Measurements from ENCODE around the gene ZNF557.

Gene ZNF557

DNA sequence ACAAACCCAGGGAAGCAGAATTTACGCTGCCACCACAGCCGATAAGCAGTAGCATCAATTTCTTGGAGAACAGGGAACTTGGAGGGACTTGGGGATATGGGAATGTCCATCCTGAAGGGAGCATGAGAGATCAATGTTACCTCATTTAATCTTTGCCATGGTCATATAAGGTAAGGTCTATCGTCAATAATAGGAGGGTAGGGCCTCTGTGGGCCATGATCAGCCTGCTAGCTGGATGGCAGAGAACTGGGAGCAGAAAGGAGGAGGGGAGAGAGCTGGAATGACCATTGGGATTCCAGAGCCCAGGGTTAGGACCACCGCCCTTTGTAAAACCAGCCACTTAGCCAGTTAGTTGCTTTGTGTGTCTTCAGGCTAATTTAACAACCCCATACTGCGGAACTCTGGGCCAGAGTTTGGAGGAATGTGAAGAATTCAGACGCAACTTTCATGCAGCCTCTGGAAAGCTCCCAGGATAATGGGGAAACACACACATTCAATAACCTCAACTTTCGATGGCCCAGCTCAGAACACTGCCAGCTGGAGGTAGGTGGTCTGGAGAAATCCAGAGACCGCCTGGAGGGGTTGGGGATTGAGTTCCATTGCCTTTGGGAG, 40.3 kb downstream of the ZNF557 start:
- no peak overlapping the region for H3K9ac ChIP-seq (ENCODE audit: low read length)
- no peak for DNase-seq (ENCODE audit: low read depth)
- H3K9me3 ChIP-seq (ENCODE audit: control insufficient read depth, low read length), result peaks cover 5% of the 10 kb centered on the region
- H3K36me3 ChIP-seq (ENCODE audit: control insufficient read depth, insufficient read depth, low read length, severe bottlenecking), result peaks cover under 1% of the 10 kb centered on the region
- H3K27me3 ChIP-seq (replicated peaks; ENCODE audit: control insufficient read depth, insufficient read depth, low read length), result no peaks in the 10 kb centered on the region
- no peak overlapping the region for H3K4me3 ChIP-seq (ENCODE audit: low read length)
- H3K4me1 ChIP-seq (ENCODE audit: control insufficient read depth, insufficient read depth, low read length), result peaks cover 8% of the 10 kb centered on the region

DNA sequence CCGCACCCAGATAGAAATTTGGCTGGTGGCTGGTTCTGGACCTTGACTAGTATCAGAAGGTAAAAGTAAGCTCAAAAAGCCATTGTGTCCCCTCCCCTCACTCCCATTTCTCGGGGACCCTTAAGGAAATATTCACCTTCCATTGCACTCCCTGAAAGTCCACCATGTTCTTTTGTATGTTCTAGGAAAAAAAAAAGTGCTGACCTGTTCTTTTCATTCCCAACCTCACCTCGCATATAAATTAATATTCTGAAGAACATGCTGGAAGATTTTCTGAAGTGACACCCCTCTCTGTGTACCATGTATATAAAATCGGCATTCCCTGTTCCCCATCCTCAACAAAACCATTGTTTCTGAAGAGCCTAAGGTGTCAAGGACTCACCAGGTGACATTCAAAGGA, 43.2 kb downstream of the ZNF557 start:
- Histone ChIP-seq H3K4me1 (ENCODE audit: control insufficient read depth, insufficient read depth, low read length) (peaks cover 8% of the 10 kb centered on the region), H3K36me3 (ENCODE audit: control insufficient read depth, insufficient read depth, low read length, severe bottlenecking) (peaks cover 20% of the 10 kb centered on the region), H3K4me3 (ENCODE audit: low read length) (no peak overlapping the region), H3K9me3 (ENCODE audit: control insufficient read depth, low read length) (peaks cover 5% of the 10 kb centered on the region), H3K9ac (ENCODE audit: low read length) (no peak overlapping the region), H3K27me3 (replicated peaks; ENCODE audit: control insufficient read depth, insufficient read depth, low read length) (no peaks in the 10 kb centered on the region)
- no peak for DNase-seq (ENCODE audit: low read depth)

DNA sequence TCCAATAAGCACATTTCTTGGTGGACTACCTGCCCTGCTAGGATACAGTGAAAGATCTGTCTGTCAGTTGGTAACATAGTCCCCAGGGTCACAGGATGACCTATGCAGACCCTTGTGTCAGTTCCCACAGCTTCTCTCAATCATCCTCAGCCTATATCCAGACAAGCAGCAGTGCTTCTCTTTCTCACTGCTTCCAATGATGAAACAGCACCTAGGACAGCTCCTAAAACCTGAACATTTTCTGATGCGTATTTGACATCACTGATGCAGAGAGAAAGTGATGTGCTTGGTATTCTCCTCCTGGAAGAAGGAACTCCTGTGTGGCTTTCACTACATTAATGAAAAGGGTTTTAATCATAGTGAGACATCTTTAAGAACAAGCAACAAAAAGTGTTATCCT, 43.7 kb downstream of the ZNF557 start:
- Histone ChIP-seq H3K27me3 (replicated peaks; ENCODE audit: control insufficient read depth, insufficient read depth, low read length) (no peaks in the 10 kb centered on the region), H3K36me3 (ENCODE audit: control insufficient read depth, insufficient read depth, low read length, severe bottlenecking) (peaks cover 20% of the 10 kb centered on the region), H3K9me3 (ENCODE audit: control insufficient read depth, low read length) (peaks cover 5% of the 10 kb centered on the region), H3K9ac (ENCODE audit: low read length) (no peak overlapping the region), H3K4me1 (ENCODE audit: control insufficient read depth, insufficient read depth, low read length) (peaks cover 8% of the 10 kb centered on the region), H3K4me3 (ENCODE audit: low read length) (no peak overlapping the region)
- DNase-seq (ENCODE audit: low read depth), result no peak

DNA sequence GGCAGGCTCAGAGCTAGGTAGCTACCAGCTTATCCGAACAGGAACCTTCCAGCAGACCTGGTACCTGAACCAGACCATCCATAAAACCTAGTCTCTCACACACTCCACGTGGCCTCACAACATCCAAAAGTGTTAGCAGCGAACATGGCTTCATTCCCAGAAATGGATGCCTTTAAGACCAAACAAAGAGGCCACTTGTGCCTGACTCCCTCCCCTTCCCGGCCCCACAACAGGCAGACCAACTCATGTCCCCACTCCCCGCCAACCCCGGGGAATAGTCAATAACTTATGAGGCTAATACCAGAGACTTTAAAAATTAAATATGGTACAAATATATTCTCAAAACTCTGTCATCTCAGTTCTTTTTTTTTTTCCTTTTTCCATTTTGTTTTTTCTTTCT, 46.2 kb downstream of the ZNF557 start:
- Histone ChIP-seq H3K27me3 (replicated peaks; ENCODE audit: control insufficient read depth, insufficient read depth, low read length) (no peaks in the 10 kb centered on the region), H3K9ac (ENCODE audit: low read length) (no peak overlapping the region), H3K4me1 (ENCODE audit: control insufficient read depth, insufficient read depth, low read length) (no peaks in the 10 kb centered on the region), H3K36me3 (ENCODE audit: control insufficient read depth, insufficient read depth, low read length, severe bottlenecking) (peaks cover 40% of the 10 kb centered on the region), H3K4me3 (ENCODE audit: low read length) (no peak overlapping the region), H3K9me3 (ENCODE audit: control insufficient read depth, low read length) (peaks cover 5% of the 10 kb centered on the region)
- no peak for DNase-seq (ENCODE audit: low read depth)

DNA sequence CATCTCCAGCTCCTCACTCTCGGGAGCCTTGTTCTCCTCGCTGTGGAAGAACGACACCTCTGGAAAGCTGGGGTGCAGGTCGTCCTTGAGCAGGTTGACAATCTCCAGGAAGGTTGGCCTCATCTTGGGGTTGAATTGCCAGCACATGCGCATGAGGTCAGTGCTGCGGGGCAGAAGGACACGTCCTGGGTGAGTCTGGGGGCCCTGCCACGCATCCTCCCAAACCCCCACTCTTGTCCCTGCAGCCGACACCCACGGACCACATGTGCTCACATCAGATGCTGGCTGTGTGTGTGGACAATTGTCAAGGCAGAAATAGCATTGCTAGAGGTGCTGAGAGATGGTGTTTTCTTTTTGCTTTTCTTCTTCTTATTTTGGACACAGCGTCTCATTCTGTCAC, 47.7 kb downstream of the ZNF557 start:
- no peaks in the 10 kb centered on the region for H3K4me1 ChIP-seq (ENCODE audit: control insufficient read depth, insufficient read depth, low read length)
- peaks cover 49% of the 10 kb centered on the region for H3K36me3 ChIP-seq (ENCODE audit: control insufficient read depth, insufficient read depth, low read length, severe bottlenecking)
- DNase-seq (ENCODE audit: low read depth), result no peak
- no peaks in the 10 kb centered on the region for H3K27me3 ChIP-seq (replicated peaks; ENCODE audit: control insufficient read depth, insufficient read depth, low read length)
- peaks cover 5% of the 10 kb centered on the region for H3K9me3 ChIP-seq (ENCODE audit: control insufficient read depth, low read length)
- H3K4me3 ChIP-seq (ENCODE audit: low read length), result no peak overlapping the region
- no peak overlapping the region for H3K9ac ChIP-seq (ENCODE audit: low read length)

DNA sequence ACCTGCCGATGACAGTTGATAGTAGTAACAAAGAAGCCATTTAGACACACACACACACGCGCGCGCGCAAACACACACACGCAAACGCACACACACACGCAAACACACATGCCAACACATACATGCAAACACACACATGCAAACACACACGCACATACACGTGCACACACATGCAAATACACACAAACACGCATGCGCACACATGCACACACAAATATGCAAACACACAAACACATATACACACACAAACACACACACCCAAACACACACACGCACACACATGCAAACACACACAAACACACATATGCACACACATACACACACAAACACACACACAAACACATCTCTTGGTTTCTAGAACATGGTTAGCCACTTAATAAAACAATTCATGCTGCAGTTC, 50.1 kb downstream of the ZNF557 start:
- Histone ChIP-seq H3K9ac (ENCODE audit: low read length) (no peak overlapping the region), H3K4me3 (ENCODE audit: low read length) (no peak overlapping the region), H3K27me3 (replicated peaks; ENCODE audit: control insufficient read depth, insufficient read depth, low read length) (no peaks in the 10 kb centered on the region), H3K4me1 (ENCODE audit: control insufficient read depth, insufficient read depth, low read length) (no peaks in the 10 kb centered on the region), H3K9me3 (ENCODE audit: control insufficient read depth, low read length) (no peaks in the 10 kb centered on the region), H3K36me3 (ENCODE audit: control insufficient read depth, insufficient read depth, low read length, severe bottlenecking) (peaks cover 57% of the 10 kb centered on the region)
- DNase-seq (ENCODE audit: low read depth), result no peak

DNA sequence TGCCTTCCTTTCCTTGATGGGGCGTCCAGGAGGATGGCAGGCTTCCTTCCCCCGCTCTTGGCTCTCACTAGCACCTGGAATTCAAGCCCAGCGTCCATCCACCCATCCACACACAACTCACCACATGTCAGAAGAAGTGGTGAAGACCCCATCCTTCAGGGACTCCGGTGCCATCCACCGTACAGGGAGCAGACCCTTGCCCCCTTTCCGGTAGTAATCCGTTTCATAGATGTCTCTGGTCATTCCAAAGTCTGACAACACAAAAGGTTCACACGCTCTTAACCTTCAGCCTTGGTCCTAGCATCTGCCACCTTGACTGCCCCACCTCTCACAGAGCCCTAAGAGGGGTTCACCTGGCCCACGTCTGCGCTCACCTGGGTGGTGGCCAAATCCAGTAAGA, 51.0 kb downstream of the ZNF557 start:
- Histone ChIP-seq H3K4me1 (ENCODE audit: control insufficient read depth, insufficient read depth, low read length) (no peaks in the 10 kb centered on the region), H3K36me3 (ENCODE audit: control insufficient read depth, insufficient read depth, low read length, severe bottlenecking) (peaks cover 58% of the 10 kb centered on the region), H3K27me3 (replicated peaks; ENCODE audit: control insufficient read depth, insufficient read depth, low read length) (no peaks in the 10 kb centered on the region), H3K4me3 (ENCODE audit: low read length) (no peak overlapping the region), H3K9ac (ENCODE audit: low read length) (no peak overlapping the region), H3K9me3 (ENCODE audit: control insufficient read depth, low read length) (peaks cover 2% of the 10 kb centered on the region)
- no peak for DNase-seq (ENCODE audit: low read depth)

DNA sequence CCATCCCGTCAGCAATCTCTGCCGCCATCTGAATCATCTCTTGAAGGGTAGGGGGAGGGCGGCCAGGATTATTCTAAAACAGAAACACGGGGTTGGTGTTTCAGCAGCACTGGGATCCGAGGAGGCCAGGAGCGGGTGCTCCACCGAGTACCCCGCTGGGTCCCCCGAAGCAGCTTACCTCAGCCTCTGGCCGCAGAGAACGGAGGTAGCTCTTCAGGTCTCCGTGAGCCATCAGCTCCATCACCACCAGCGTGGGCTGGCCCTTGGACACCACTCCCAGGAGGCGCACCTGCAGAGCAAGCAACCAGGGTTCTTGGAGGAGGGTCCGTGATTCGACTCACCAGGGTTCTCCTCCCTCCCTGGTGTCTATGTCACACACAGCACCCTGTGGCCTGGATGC, 53.2 kb downstream of the ZNF557 start:
- H3K9ac ChIP-seq (ENCODE audit: low read length), result no peak overlapping the region
- DNase-seq (ENCODE audit: low read depth), result no peak
- no peaks in the 10 kb centered on the region for H3K27me3 ChIP-seq (replicated peaks; ENCODE audit: control insufficient read depth, insufficient read depth, low read length)
- no peak overlapping the region for H3K4me3 ChIP-seq (ENCODE audit: low read length)
- peaks cover 67% of the 10 kb centered on the region for H3K36me3 ChIP-seq (ENCODE audit: control insufficient read depth, insufficient read depth, low read length, severe bottlenecking)
- H3K4me1 ChIP-seq (ENCODE audit: control insufficient read depth, insufficient read depth, low read length), result no peaks in the 10 kb centered on the region
- peaks cover 14% of the 10 kb centered on the region for H3K9me3 ChIP-seq (ENCODE audit: control insufficient read depth, low read length)

DNA sequence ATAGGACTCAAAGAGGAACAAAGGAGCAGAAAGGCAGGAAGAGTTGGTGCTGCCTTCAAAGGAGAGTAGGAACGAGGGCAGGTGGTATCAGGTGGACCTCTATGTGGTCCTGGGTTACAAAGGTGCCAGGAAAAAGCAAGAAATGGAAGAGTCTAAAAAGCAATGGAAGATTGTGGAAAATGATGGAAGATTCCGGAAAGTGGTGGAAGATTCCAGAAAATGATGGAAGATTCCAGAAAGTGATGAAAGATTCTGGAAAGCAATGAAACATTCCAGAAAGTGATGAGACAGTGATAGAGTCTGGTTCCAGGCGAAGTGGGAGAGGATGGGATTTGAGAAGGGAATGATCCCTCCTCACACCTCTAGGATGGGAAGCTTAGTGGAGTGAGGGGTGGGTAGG, 55.3 kb downstream of the ZNF557 start:
- Histone ChIP-seq H3K9me3 (ENCODE audit: control insufficient read depth, low read length) (peaks cover 14% of the 10 kb centered on the region), H3K36me3 (ENCODE audit: control insufficient read depth, insufficient read depth, low read length, severe bottlenecking) (peaks cover 67% of the 10 kb centered on the region), H3K9ac (ENCODE audit: low read length) (no peak overlapping the region), H3K27me3 (replicated peaks; ENCODE audit: control insufficient read depth, insufficient read depth, low read length) (no peaks in the 10 kb centered on the region), H3K4me3 (ENCODE audit: low read length) (no peak overlapping the region), H3K4me1 (ENCODE audit: control insufficient read depth, insufficient read depth, low read length) (no peaks in the 10 kb centered on the region)
- DNase-seq (ENCODE audit: low read depth), result no peak

DNA sequence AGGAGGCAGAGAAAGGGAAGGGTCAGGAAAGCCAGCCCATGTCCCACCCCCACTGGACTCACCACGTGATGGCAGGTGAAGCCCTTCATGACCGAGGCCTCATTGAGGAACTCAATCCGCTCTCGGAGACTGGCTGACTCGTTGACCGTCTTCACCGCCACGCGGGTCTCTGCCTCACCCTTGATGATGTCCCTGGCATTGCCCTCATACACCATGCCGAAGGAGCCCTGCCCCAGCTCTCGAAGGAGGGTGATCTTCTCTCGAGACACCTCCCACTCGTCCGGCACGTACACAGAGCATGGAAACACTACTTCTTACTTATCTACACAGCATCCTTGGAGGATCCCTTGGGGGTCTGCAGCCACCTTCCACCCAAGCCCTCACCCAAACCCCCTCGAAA, 55.7 kb downstream of the ZNF557 start:
- H3K4me3 ChIP-seq (ENCODE audit: low read length), result no peak overlapping the region
- H3K36me3 ChIP-seq (ENCODE audit: control insufficient read depth, insufficient read depth, low read length, severe bottlenecking), result peaks cover 67% of the 10 kb centered on the region
- no peak overlapping the region for H3K9ac ChIP-seq (ENCODE audit: low read length)
- peaks cover 14% of the 10 kb centered on the region for H3K9me3 ChIP-seq (ENCODE audit: control insufficient read depth, low read length)
- no peaks in the 10 kb centered on the region for H3K4me1 ChIP-seq (ENCODE audit: control insufficient read depth, insufficient read depth, low read length)
- no peaks in the 10 kb centered on the region for H3K27me3 ChIP-seq (replicated peaks; ENCODE audit: control insufficient read depth, insufficient read depth, low read length)
- DNase-seq (ENCODE audit: low read depth), result no peak

DNA sequence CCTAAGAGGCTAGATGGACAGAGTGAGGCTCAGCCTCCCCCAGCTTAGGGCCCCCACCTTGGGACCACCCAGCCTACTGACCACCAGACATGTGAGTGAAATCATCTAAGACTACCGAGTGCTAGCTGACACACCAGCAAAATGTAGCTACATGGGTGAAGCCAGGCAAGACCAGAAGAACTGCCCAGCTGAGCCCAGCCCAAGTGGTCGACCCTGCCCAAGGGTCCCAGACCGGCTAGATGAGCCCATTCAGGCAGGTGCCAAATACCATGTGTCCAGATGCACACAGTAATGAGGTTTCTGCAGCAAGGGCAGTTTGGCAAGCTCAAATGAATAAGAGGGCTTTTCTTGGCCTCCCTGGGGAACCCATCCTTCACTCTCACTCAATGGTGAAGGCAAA, 56.6 kb downstream of the ZNF557 start:
- H3K4me1 ChIP-seq (ENCODE audit: control insufficient read depth, insufficient read depth, low read length), result no peaks in the 10 kb centered on the region
- no peaks in the 10 kb centered on the region for H3K27me3 ChIP-seq (replicated peaks; ENCODE audit: control insufficient read depth, insufficient read depth, low read length)
- peak overlapping the region; percentile 19 for H3K4me3 ChIP-seq (ENCODE audit: low read length)
- no peak overlapping the region for H3K9ac ChIP-seq (ENCODE audit: low read length)
- DNase-seq (ENCODE audit: low read depth), result no peak
- peaks cover 14% of the 10 kb centered on the region for H3K9me3 ChIP-seq (ENCODE audit: control insufficient read depth, low read length)
- peaks cover 61% of the 10 kb centered on the region for H3K36me3 ChIP-seq (ENCODE audit: control insufficient read depth, insufficient read depth, low read length, severe bottlenecking)

DNA sequence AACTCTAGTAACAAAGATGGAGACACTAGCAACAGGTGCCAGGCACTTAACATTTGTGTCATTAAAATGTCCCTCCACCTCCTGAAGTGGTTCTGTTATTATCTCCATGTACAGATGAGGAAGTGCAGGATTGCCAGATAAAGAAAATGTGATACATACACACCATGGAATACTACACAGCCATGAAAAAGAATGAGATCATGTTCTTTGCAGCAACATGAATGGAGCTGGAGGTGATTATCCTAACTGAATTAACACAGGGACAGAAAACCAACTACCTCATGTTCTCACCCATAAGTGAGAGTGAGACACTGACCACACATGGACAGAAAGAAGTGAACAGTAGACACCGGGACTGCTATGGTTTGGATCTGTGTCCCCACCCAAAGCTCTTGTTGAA, 60.5 kb downstream of the ZNF557 start:
- Histone ChIP-seq H3K27me3 (replicated peaks; ENCODE audit: control insufficient read depth, insufficient read depth, low read length) (no peaks in the 10 kb centered on the region), H3K4me3 (ENCODE audit: low read length) (no peak overlapping the region), H3K9me3 (ENCODE audit: control insufficient read depth, low read length) (peaks cover 14% of the 10 kb centered on the region), H3K36me3 (ENCODE audit: control insufficient read depth, insufficient read depth, low read length, severe bottlenecking) (peaks cover 50% of the 10 kb centered on the region), H3K9ac (ENCODE audit: low read length) (no peak overlapping the region), H3K4me1 (ENCODE audit: control insufficient read depth, insufficient read depth, low read length) (peaks cover 11% of the 10 kb centered on the region)
- DNase-seq (ENCODE audit: low read depth), result no peak

Data from adipocyte (in vitro differentiated cells).